OCI-M2 (cell line): ENCODE data around the gene MAP3K14.
A peak's percentile ranks its signal among the peaks of the same experiment; 100 is the strongest.

Source experiments
- DNase-seq: peaks from one replicate; lab custom pipeline; 2025; ENCODE audit not compliant: unreplicated experiment; lab: John Stamatoyannopoulos, UW

Gene MAP3K14

GRCh38 chr17:45284176-45285140, 32.4 kb downstream of the MAP3K14 start:
- DNase-seq: no peak

DNA sequence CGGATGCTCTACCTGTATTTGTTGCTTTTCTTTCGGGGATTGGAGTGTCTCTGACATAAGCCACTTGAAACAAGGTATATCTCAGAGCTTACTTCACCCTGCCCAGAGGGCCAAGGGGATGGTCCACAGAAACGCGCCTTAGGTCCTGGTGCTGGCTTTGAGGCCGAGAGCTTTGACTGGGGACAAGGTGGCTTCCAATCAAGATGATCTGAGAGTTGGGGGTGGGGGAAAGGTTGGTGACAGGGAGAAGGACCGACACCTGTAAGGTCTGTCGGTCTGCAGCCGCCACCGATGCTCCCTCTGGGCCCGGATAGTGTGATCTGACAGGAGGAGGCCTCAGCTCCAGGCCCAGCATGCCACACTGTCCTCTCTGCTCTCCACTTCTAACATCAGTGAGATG, 33.1 kb downstream of the MAP3K14 start:
- DNase-seq: no peak

- DNase-seq: no peak
These were observed 33.9 kb downstream of the MAP3K14 start for GRCh38 chr17:45282683-45283644.

DNA sequence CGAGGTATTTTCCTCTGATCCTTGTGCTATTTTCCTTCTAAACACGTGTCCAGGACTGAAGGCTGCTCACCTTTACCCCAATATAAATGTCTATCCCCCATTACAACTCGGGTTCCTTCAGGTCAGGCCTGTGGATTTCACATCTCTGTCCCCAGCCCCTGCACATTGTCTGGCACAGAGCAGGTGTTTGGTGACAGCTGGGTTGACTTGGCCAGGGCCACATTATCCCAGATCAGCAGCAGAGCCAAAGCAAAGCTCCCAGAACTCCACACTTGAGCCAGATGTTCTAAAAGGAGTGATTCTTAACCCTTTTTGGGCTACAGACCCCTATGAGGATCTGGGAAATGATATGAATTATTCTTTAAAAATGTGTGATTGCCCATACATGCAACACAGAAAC, 36.9 kb downstream of the MAP3K14 start:
- no peak for DNase-seq

DNA sequence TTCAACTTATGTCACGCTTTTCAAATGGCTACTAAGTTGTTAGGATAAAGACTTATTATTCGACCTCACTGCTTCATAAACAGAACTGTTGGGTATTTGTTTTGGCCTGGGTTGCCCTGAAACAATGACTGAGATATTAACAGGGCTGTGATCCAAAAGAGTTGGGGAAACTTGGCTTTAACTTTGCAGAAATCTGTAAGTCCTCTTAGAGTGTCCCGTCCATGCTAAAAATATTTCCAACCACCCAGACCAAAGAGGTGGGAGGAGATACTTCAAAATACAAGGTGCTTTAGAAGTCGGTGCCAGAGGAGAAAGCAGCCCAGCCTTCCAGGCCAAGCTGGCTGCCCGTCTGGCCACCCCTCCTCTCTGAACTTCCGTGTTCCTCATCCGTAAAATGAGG, 38.8 kb downstream of the MAP3K14 start:
- no peak for DNase-seq

- peak; percentile 63 for DNase-seq
These were observed 39.5 kb downstream of the MAP3K14 start for GRCh38 chr17:45277216-45277849.

- no peak for DNase-seq
These were observed 40.8 kb downstream of the MAP3K14 start for GRCh38 chr17:45276031-45276430.

GRCh38 chr17:45274033-45274432, 42.8 kb downstream of the MAP3K14 start:
- DNase-seq: no peak

DNA sequence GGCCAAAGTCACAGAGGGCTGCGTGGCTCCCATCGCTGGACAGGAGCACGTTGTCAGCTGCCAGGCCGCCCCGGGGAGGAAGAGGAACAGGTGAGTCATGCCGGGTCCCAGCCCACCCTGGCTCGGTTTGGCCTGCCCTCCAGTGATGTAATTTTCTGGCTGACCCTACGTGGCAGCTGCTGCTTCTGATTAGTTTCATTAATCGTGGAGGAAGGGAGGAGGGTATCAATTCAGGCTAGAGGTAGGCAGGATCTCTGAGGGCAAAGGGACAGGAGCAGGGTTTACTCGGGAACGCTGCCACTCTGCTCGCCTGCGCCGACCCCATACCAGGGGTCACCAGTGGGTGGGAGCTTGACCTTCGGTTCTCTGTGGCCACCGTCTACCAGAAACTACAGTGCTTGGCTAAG, 43.3 kb downstream of the MAP3K14 start:
- DNase-seq: no peak

DNA sequence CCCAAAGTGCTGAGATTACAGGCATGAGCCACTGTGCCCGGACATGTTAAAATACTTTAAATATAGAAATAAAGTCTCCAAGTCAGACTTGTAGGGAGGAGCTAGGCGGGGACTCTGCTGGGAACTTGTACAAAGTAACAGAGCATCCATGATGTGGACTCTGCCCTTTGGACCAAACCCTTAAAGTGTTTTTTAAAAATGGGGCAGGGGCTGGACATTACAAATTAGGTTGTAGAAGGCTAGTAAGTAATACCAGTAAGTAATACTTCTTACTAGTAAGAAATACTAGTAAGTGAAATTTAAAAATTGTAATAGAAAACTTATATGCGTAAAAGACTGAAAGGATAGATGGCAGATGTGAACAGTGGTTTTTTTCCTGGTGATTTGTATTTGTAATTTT, 45.2 kb downstream of the MAP3K14 start:
- DNase-seq: no peak

- no peak for DNase-seq
These were observed 45.9 kb downstream of the MAP3K14 start for GRCh38 chr17:45270828-45271418.

DNA sequence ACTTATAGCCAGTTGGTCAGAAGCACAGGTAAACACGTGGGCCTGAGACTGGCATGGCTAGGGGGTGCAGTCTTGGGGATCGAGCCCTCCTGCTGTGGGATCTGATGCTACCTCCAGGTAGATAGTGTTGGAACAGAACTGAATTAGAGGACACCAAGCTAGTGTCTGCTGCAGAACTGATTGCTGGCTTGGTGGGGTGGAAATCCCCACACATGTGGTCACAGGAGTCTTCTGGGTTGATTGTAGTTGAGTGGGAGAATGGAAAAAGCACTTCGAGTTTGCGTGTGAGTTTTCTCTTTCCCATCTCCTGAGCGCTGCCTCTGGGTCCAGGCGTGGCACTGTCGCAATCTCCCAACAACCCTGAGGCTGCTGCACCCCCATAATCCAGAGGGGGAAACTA, 46.9 kb downstream of the MAP3K14 start:
- DNase-seq: no peak

- no peak for DNase-seq
These were observed 49.3 kb downstream of the MAP3K14 start for GRCh38 chr17:45267436-45268055.

DNA sequence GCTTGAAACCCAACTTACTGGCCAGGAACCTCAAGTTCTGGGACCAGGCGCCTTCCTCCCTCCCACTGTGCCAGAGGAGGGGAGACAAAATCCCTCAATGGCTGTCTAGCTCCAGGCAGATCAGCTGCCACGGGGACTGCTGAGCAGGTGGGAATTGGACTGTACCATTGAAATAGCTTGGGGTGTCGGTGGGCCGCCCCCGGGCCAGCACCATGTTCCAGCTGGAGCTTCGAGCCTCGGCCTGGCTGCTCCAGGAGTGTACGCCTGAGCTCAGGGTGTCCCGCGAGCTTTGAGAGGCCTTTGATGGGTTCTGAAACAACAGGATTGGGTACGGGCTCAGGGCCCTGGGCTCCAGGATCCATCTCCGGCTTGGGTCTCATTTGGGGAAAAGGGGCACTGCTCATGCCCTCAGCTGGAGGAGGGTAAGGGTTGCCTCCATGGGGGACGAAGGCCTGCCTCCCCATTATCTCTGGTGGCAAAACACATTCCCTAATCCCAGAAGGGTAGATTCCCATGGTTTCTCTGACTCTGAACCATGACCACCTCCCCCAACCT, 50.4 kb downstream of the MAP3K14 start:
- DNase-seq: no peak

- DNase-seq: no peak
These were observed 51.0 kb downstream of the MAP3K14 start for GRCh38 chr17:45265821-45266220.

DNA sequence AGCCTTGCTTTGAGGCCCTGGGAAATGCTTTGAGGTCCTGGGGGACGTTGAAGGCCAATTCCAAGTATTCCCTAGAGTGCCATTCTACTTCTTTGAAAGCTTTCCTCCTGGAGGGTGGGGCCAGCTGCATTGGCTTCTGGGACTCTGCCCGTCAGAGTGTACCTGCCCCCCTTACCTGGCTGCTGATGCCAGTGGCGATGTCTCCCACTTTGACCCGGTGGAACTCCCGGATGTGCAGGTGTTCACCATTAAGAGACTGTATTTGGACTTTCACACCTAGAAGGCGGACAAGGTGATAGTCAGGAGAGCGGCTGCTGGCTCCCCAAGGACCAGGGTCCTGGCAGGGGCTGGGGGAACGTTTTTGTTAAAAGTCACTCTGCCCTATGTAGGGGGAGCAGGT, 51.8 kb downstream of the MAP3K14 start:
- DNase-seq: no peak

GRCh38 chr17:45264430-45264829, 52.4 kb downstream of the MAP3K14 start:
- DNase-seq: no peak

DNA sequence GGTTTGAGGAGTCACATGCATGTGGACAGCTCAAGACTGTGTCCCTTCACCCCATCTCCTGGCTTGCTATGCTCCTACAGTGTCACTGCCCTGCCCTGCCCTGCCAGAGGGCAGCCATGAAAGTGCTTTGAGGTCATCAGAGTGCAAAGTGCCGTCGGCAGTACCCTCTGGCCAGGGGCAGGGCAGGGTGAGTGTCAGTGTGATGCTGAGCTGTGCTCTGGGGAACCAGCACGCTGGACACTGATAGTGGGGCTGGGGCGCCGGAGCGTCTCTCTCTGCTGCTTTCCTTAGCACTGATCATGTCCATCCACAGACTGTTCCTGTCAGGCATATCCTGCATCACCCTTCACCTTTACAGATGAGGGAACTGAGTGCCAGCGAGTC, 53.4 kb downstream of the MAP3K14 start:
- no peak for DNase-seq

DNA sequence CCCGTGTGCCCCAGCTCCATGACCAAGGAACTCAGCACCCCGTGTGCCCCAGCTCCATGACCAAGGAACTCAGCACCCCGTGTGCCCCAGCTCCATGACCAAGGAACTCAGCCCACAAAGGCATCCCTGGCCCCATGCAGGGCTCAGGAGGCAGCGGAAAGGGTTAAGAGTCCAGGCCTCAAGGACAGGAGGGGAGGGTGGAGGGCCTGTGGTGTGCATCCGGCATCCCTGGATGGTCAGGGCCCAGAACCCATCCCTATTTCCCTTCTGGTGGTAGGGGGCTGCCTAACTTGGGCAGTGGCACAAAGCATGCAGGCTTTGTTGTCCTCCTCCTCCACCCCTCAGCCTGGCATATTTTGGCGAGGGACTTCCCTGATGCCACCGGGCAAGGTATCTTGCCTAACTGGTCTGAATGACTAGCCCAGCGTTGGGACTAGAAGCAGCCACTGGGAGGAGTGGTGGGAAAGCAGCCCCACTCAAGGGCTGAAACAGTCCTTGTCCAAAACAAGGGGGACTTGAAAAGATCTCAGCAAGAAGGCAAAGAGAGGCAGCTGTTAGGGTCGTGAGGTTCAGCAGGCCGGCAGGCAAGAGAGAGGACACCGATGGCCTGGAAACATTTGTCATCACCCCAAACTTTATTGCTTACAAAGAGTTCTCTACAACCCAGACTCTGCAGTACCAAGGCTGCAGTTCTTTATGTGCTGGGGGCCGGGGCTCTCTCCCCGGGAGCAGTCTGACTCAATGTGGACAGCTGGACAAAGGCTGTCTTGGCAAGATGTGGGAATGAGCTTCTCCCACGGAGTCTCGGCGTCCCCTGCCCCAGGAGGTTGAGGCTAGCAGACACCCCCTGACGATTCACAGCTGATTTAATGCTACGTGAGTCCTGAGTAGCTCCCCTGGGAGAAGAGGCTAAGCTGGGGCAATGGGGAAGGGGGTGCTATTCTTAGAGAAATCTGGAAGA, 54.0 kb downstream of the MAP3K14 start:
- no peak for DNase-seq
